ENCODE data around the gene ULK4.
"Not testable (repeated sequence)": the region's sequence is repeated elsewhere in the genome, so short reads cannot be mapped to it uniquely, and the experiment has no call there.

DNA sequence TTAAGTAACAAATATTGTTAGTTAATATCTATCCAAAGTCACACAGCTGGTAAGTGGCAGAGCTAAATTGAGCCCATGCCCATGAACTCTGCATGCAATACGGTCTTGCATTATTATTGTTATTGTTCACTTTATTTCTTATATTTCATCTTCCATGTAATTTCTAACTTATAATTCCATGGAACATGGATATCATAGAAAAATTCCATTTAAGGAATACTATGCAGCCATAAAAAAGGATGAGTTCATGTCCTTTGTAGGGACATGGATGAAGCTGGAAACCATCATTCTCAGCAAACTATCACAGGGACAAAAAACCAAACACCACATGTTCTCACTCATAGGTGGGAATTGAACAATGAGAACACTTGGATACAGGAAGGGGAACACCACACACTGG is 508.3 kb downstream of the ULK4 start:
- TF ChIP-seq, protein P1, sequence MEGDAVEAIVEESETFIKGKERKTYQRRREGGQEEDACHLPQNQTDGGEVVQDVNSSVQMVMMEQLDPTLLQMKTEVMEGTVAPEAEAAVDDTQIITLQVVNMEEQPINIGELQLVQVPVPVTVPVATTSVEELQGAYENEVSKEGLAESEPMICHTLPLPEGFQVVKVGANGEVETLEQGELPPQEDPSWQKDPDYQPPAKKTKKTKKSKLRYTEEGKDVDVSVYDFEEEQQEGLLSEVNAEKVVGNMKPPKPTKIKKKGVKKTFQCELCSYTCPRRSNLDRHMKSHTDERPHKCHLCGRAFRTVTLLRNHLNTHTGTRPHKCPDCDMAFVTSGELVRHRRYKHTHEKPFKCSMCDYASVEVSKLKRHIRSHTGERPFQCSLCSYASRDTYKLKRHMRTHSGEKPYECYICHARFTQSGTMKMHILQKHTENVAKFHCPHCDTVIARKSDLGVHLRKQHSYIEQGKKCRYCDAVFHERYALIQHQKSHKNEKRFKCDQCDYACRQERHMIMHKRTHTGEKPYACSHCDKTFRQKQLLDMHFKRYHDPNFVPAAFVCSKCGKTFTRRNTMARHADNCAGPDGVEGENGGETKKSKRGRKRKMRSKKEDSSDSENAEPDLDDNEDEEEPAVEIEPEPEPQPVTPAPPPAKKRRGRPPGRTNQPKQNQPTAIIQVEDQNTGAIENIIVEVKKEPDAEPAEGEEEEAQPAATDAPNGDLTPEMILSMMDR (IDR thresholded peaks at IDR 0.05 in 2 of 3, conservative IDR thresholded peaks at IDR 0.05 in 1 of 3; ENCODE audit: insufficient read depth in 2 of 3, low read depth in 1 of 3, low read length in 3 of 3), result not testable (repeated sequence)
- not testable (repeated sequence) for TF ChIP-seq RNF2 (IDR thresholded peaks at IDR 0.05); CREB1 (IDR thresholded peaks at IDR 0.05); CREB1 (CRISPR knock-in tag; IDR thresholded peaks at IDR 0.05); ILK (tag; IDR thresholded peaks at IDR 0.05; ENCODE audit: borderline replicate concordance, low read depth); GTF2F1 (IDR thresholded peaks at IDR 0.05; ENCODE audit: low read depth, low read length); IRF2 (CRISPR knock-in tag; IDR thresholded peaks at IDR 0.05); TAF15 (IDR thresholded peaks at IDR 0.05; ENCODE audit: low read depth, low read length); MXI1 (IDR thresholded peaks at IDR 0.05; ENCODE audit: low read depth, low read length)
- TF ChIP-seq, protein P2, sequence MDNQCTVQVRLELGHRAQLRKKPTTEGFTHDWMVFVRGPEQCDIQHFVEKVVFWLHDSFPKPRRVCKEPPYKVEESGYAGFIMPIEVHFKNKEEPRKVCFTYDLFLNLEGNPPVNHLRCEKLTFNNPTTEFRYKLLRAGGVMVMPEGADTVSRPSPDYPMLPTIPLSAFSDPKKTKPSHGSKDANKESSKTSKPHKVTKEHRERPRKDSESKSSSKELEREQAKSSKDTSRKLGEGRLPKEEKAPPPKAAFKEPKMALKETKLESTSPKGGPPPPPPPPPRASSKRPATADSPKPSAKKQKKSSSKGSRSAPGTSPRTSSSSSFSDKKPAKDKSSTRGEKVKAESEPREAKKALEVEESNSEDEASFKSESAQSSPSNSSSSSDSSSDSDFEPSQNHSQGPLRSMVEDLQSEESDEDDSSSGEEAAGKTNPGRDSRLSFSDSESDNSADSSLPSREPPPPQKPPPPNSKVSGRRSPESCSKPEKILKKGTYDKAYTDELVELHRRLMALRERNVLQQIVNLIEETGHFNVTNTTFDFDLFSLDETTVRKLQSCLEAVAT (IDR thresholded peaks at IDR 0.05), result not testable (repeated sequence)

Measured in K562 (cell line).